DOHH2 (cell line): Measurements from ENCODE around the gene NDUFAF2.

ENCODE experiments used
- EZH2phosphoT487 ChIP-seq: fragments of 200-600 bp; sonication (generic); IDR thresholded peaks from 2 replicates; pipeline ENCODE4 v1.6.1; 2017; ENCODE audit warnings: borderline replicate concordance, mild to moderate bottlenecking, antibody characterized with exemption, low read length, moderate library complexity, mixed read lengths
- TF ChIP-seq, protein P1 (sequence below): fragments of 200-600 bp; sonication (generic); IDR thresholded peaks from one replicate; pipeline ENCODE4 v1.5.1; 2014; ENCODE audit warnings: antibody characterized with exemption, mild to moderate bottlenecking, low read depth, low read length; ENCODE audit not compliant: poor library complexity, severe bottlenecking

DNA sequence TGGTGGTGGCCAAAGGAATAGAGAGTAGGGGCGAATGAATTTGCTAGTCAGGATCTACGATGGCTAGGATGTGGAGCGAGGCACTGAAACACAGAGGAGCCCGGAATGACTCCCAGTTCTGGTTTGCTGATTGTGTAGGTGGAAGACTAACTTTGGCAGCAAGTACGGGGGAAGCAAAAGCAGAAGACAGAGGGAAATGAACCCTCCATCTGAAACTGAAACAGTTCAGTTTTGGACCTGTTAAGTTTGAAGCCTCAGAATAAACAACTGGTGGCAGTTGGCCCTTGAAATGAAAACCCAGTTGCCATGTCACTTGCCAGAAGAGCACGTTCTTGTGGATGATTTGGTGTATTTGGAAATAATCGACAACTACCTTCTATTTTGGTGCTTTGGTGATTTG, 232.7 kb downstream of the NDUFAF2 start:
- TF ChIP-seq, protein P1, sequence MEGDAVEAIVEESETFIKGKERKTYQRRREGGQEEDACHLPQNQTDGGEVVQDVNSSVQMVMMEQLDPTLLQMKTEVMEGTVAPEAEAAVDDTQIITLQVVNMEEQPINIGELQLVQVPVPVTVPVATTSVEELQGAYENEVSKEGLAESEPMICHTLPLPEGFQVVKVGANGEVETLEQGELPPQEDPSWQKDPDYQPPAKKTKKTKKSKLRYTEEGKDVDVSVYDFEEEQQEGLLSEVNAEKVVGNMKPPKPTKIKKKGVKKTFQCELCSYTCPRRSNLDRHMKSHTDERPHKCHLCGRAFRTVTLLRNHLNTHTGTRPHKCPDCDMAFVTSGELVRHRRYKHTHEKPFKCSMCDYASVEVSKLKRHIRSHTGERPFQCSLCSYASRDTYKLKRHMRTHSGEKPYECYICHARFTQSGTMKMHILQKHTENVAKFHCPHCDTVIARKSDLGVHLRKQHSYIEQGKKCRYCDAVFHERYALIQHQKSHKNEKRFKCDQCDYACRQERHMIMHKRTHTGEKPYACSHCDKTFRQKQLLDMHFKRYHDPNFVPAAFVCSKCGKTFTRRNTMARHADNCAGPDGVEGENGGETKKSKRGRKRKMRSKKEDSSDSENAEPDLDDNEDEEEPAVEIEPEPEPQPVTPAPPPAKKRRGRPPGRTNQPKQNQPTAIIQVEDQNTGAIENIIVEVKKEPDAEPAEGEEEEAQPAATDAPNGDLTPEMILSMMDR: no peak
- TF ChIP-seq EZH2phosphoT487: no peak
